HG03565 (cell line): ENCODE measurements around the gene OSBPL2.
A peak's percentile ranks its signal among the peaks of the same experiment; 100 is the strongest.

Experiments used
- ATAC-seq: cut with Tn5 transposase; IDR thresholded peaks from one replicate; pipeline ENCODE4 v1.9.1; 2021; ENCODE audit warnings: mild to moderate bottlenecking, moderate library complexity; ENCODE audit not compliant: unreplicated experiment

Gene OSBPL2

DNA sequence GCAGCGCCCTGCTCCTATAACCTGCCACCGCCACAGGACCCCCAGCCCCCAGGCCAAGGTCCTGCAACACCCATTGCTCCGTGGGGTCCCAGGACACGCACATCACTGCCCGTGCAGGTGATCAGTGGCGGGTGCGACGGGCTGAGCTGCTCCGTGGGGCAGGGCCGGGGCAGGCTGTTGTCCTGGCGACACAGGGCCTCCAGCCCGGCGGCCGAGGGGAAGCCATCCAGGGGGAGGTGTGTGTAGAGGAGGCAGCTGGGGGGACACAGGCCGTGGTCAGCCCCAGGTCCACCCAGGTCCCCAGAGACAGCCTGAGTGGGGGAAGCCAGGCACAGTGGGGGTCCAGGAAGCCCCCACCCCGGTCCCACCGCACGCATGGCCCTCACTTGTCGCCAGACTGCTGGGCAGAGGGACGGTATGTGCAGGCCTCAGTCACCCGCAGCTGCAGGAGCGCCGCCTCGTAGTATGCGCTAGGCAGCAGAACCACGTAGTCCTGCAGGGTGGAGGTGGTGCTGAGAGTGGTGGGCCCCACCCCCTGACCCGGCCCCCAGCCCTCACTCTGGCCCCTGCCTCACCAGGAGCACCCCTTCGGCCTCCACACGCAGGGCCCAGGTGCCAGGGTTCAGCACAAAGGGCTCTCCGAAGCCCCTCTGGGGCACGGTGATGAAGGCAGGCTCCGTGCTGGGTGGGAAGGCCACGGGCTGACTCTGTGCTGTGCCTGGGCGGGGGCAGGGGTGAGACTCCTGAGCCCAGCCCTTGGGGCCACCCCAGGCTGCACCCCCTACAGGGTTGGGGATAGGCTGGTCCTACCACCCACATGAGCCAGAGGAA, 94.9 kb downstream of the OSBPL2 start:
- ATAC-seq = no peak

GRCh38 chr20:62333820-62334595, 95.7 kb downstream of the OSBPL2 start:
- ATAC-seq = no peak

GRCh38 chr20:62334881-62335280, 96.6 kb downstream of the OSBPL2 start:
- ATAC-seq = no peak

GRCh38 chr20:62335532-62335931, 97.2 kb downstream of the OSBPL2 start:
- no peak for ATAC-seq

DNA sequence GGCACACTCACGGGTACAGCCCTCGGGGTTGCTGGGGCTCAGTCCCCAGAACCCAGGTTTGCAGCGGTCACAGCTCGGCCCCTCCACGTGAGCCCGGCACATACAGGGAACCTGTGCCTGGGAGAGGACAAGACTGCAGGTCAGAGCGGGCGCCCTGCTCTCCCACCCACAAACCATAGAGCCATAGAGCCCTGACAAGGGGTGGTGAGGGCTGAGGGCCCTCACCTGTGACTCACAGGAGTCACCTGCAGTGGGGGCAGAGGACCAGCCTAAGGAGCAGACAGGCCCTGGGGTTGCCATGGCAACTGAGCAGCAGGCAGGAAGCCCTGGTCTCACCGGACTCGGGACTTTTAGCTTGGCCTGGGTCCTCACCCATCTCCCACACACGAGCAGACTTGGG, 98.0 kb downstream of the OSBPL2 start:
- ATAC-seq = no peak

GRCh38 chr20:62336775-62337557, 98.6 kb downstream of the OSBPL2 start:
- no peak for ATAC-seq

DNA sequence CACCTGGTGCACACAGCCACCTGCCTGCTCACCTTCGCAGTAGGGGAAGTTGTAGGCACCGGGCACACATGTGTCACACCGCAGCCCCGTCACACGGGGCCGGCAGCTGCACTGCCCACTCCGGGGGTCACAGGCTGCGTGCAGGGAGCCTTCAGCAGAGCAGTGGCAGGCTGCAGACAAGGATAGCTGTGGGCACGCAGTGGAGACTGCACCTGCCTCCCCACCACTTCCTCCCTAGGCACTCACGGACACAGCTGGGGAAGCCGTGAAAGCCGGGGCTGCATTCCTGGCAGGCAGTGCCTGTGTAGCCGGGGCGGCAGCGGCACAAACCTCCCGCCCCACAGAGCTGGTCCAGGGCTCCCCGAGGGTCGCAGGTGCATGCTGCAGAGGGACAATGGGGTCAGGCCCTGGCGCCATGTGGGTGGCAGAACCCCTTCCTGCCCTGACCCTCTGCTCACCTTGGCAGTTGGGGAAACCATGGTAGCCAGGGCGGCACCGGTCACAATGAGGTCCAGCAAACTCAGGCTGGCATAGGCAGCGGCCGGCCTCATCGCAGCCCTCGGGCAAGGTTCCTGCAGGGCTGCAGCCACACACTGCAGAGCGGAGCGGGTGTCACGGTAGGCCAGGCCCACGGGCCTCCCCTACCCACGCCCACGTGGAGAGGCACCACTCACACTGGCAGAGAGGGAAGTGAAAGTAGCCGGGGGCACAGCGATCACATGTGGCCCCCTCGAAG, 99.4 kb downstream of the OSBPL2 start:
- ATAC-seq = no peak

GRCh38 chr20:62338294-62338620, 99.9 kb downstream of the OSBPL2 start:
- no peak for ATAC-seq

DNA sequence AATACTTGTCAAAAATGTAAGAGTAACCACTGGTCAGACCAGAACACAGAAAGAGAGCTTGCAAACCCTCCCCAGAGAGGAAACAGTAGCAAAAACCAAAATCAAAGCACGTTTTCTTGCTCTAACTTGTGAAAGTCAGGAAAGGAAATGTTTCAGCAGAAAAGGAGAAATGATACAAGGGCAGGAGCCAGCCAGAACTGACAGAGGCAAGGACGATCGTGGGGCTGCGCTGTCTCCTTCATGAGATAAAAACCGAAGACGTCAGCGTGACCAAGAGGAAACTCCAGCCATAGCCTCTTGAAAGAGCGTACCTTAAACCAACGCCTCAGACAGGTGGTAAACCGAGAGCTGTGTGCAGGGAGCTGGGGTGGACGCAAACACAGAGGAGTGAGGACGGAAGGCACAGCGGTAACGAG, 101.3 kb downstream of the OSBPL2 start:
- ATAC-seq = peak; percentile 60

GRCh38 chr20:62342910-62343309, 104.6 kb downstream of the OSBPL2 start:
- no peak for ATAC-seq

DNA sequence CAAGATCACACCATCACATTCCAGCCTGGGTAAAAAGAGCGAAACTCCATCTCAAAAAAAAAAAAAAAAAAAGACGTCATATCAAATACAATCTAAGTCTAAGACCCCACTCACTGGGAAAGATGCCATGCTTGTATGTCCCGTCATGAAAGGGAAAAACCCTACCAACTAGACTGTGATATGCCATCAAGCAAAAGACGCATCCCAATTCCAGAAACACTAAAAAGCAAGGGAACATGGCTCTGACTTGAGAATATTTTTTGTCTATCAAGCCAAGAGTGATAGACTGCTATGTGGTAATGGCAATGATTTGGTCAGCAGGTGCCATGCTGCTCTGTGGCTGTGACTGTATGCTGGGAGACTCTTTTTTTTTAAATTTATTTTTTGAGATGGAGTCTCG, 105.8 kb downstream of the OSBPL2 start:
- no peak for ATAC-seq

GRCh38 chr20:62344782-62345181, 106.5 kb downstream of the OSBPL2 start:
- ATAC-seq = no peak
